MCF 10A (cell line): ENCODE results near the gene DIS3L. TPM values are rescaled to one million over a fixed set of nuclear protein-coding genes. Genes with fewer than 3 reads are reported as not detected.
"Not testable (repeated sequence)": the region's sequence is repeated elsewhere in the genome, so short reads cannot be mapped to it uniquely, and the experiment has no call there.

Source experiments
- BruUV-seq: library from RNA; stranded (reverse); fragments of 400-500 nt; replicated peaks from 2 replicates; lab custom pipeline; 2021; lab: Mats Ljungman, UMichigan
- CTCF ChIA-PET: fragments of 300-600 bp; sonication (Branson Sonifier 250); formaldehyde crosslinking; extraction: SDS; loops from one replicate; lab custom pipeline; 2021; ENCODE audit warnings: antibody characterized with exemption, inconsistent platforms; lab: Yijun Ruan, JAX
- POLR2A ChIA-PET: fragments of 300-600, 350-650 bp; sonication (Branson Sonifier 250); formaldehyde crosslinking; extraction: SDS; loops from one replicate; lab custom pipeline; 2020; ENCODE audit warnings: antibody characterized with exemption, inconsistent platforms; lab: Yijun Ruan, JAX
- DNase-seq: peaks from one replicate; pipeline ENCODE4 v3.0.0-alpha.2; 2018; ENCODE audit not compliant: unreplicated experiment
- H3K27ac Mint-ChIP-seq: one replicate; pipeline ENCODE4 v1.8.0; 2022; ENCODE audit warnings: mild to moderate bottlenecking, low read depth, mixed read lengths; ENCODE audit not compliant: unreplicated experiment
- H3K27me3 Mint-ChIP-seq: one replicate; pipeline ENCODE4 v1.8.0; 2022; ENCODE audit warnings: mixed read lengths; ENCODE audit not compliant: insufficient read depth, unreplicated experiment
- H3K36me3 Mint-ChIP-seq: one replicate; pipeline ENCODE4 v1.8.0; 2022; ENCODE audit warnings: mild to moderate bottlenecking, moderate library complexity, mixed read lengths; ENCODE audit not compliant: insufficient read depth, unreplicated experiment
- H3K4me1 Mint-ChIP-seq: one replicate; pipeline ENCODE4 v1.8.0; 2022; ENCODE audit warnings: mixed read lengths; ENCODE audit not compliant: insufficient read depth, unreplicated experiment
- H3K4me3 Mint-ChIP-seq: one replicate; pipeline ENCODE4 v1.8.0; 2022; ENCODE audit warnings: mild to moderate bottlenecking, moderate library complexity, mixed read lengths; ENCODE audit not compliant: unreplicated experiment
- H3K9me3 Mint-ChIP-seq: one replicate; pipeline ENCODE4 v1.8.0; 2022; ENCODE audit warnings: mixed read lengths; ENCODE audit not compliant: unreplicated experiment
- CTCF ChIP-seq: fragments of 200-600 bp; IDR thresholded peaks from one replicate; pipeline ENCODE4 v1.8.0; 2022; ENCODE audit warnings: antibody characterized with exemption, mild to moderate bottlenecking; ENCODE audit not compliant: unreplicated experiment
- intact Hi-C: fragments of 100-400 bp; cut with micrococcal nuclease; formaldehyde crosslinking; loops from 2 replicates; pipeline ENCODE4 v1.14.1; 2022
- total RNA-seq: library from RNA; stranded (reverse); gene quantifications from 2 replicates; pipeline ENCODE4 v1.2.3, GENCODE V29; 2022

DIS3L gene
- total RNA-seq, 1 experiment from 2014 or later, result 42.8 TPM

GRCh38 chr15:66359740-66360139, 66.4 kb downstream of the DIS3L start:
- CTCF ChIA-PET, result interaction anchor here (1.0 kb wide), 1 partner anchor 139 kb away, joined by 3 read pairs; no protein-coding TSS in a partner anchor
- no peak for TF ChIP-seq CTCF
- peak; percentile 78 for DNase-seq
- BruUV-seq, result no TSS peak
- peaks cover 5% of the 10 kb centered on the region for H3K4me1 Mint-ChIP-seq
- no peaks in the 10 kb centered on the region for H3K27me3 Mint-ChIP-seq
- no peak overlapping the region for H3K4me3 Mint-ChIP-seq
- intact Hi-C loops, result no loop called here
- no peaks in the 10 kb centered on the region for H3K9me3 Mint-ChIP-seq
- peak overlapping the region; percentile 68 for H3K27ac Mint-ChIP-seq
- H3K36me3 Mint-ChIP-seq, result no peaks in the 10 kb centered on the region
- POLR2A ChIA-PET, result interaction anchor here (0.6 to 1.3 kb wide), 5 partner anchors 28 to 145 kb away, joined by 3 read pairs; partner anchors contain the start of genes RPL4 and ZWILCH

- DNase-seq, CTCF ChIA-PET, H3K36me3 Mint-ChIP-seq, H3K4me1 Mint-ChIP-seq, H3K27me3 Mint-ChIP-seq, H3K4me3 Mint-ChIP-seq, intact Hi-C loops, H3K27ac Mint-ChIP-seq, BruUV-seq, H3K9me3 Mint-ChIP-seq: not testable (repeated sequence)
- POLR2A ChIA-PET, result interaction anchor here (1.0 kb wide), 1 partner anchor 136 kb away, joined by 3 read pairs; the partner anchor contains the start of gene SNAPC5
Measured at GRCh38 chr15:66361745-66362460, 68.5 kb downstream of the DIS3L start.

GRCh38 chr15:66362776-66363175, 69.4 kb downstream of the DIS3L start:
- peaks cover 5% of the 10 kb centered on the region for H3K4me1 Mint-ChIP-seq
- H3K27me3 Mint-ChIP-seq, result no peaks in the 10 kb centered on the region
- no peaks in the 10 kb centered on the region for H3K9me3 Mint-ChIP-seq
- no peak for TF ChIP-seq CTCF
- ChIA-PET POLR2A (interaction anchor here (1.0 kb wide), 1 partner anchor 135 kb away, joined by 3 read pairs; the partner anchor contains the start of gene SNAPC5), CTCF (interaction anchor here (0.6 kb wide), 1 partner anchor 106 kb away, joined by 4 read pairs; no protein-coding TSS in a partner anchor)
- H3K36me3 Mint-ChIP-seq, result no peaks in the 10 kb centered on the region
- H3K4me3 Mint-ChIP-seq, result no peak overlapping the region
- no peak for DNase-seq
- intact Hi-C loops, result no loop called here
- BruUV-seq, result no TSS peak
- no peak overlapping the region for H3K27ac Mint-ChIP-seq

- H3K9me3 Mint-ChIP-seq, result no peaks in the 10 kb centered on the region
- H3K27ac Mint-ChIP-seq, result no peak overlapping the region
- CTCF ChIA-PET, result interaction anchor here (0.6 kb wide), 1 partner anchor 99 kb away, joined by 3 read pairs; no protein-coding TSS in a partner anchor
- intact Hi-C loops, result no loop called here
- POLR2A ChIA-PET, result no interaction called here
- DNase-seq, result no peak
- no peaks in the 10 kb centered on the region for H3K36me3 Mint-ChIP-seq
- no peak overlapping the region for H3K4me3 Mint-ChIP-seq
- TF ChIP-seq CTCF, result no peak
- H3K4me1 Mint-ChIP-seq, result peaks cover 3% of the 10 kb centered on the region
- BruUV-seq, result no TSS peak
- H3K27me3 Mint-ChIP-seq, result no peaks in the 10 kb centered on the region
Measured at GRCh38 chr15:66364944-66365528, 71.7 kb downstream of the DIS3L start.
